Endothelial cell of umbilical vein (primary cell): ENCODE measurements around the gene TRIM36. TPM values are rescaled to one million over a fixed set of nuclear protein-coding genes. Genes with fewer than 3 reads are reported as not detected.

Source experiments
- BruUV-seq: library from RNA; stranded (reverse); fragments of 400-500 nt; replicated peaks from 2 replicates; lab custom pipeline; 2021; lab: Mats Ljungman, UMichigan
- CTCF ChIA-PET: fragments of 300-600, 350-600 bp; sonication (Branson Sonifier 250); formaldehyde crosslinking; loops from one replicate; lab custom pipeline; 2021; ENCODE audit warnings: antibody characterized with exemption, inconsistent platforms; lab: Charles Lee
- POLR2A ChIA-PET: fragments of 300-600, 350-600 bp; sonication (Branson Sonifier 250); formaldehyde crosslinking; loops from one replicate; lab custom pipeline; 2021; ENCODE audit warnings: antibody characterized with exemption, inconsistent platforms; lab: Charles Lee
- DNase-seq: peaks from one replicate; pipeline ENCODE4 v3.0.0-alpha.2; 2011; ENCODE audit warnings: low read depth, low spot score
- FAIRE-seq: peaks from 2 replicates; lab custom pipeline; 2011; peaks lifted over from hg19 to GRCh38; lab: Jason Lieb, UNC
- H2AFZ ChIP-seq: 2 replicates; pipeline ENCODE4 v1.6.0; 2012; ENCODE audit warnings: low read depth, low read length, control low read depth, inconsistent platforms
- H3K27ac ChIP-seq: 2 replicates; pipeline ENCODE4 v1.5.1; 2011; ENCODE audit warnings: low read depth, mild to moderate bottlenecking, control low read depth, low read length, moderate library complexity; ENCODE audit not compliant: insufficient read depth
- H3K27me3 ChIP-seq, 2 experiments: 2 replicates each; pipeline versions ENCODE4 v1.6.0 to v1.6.1; 2011; ENCODE audit warnings: low read length in 2 of 2, mixed read lengths in 1 of 2; ENCODE audit not compliant: control insufficient read depth in 2 of 2, insufficient read depth in 2 of 2
- H3K36me3 ChIP-seq, 2 experiments: 2 replicates in 1 of 2; 3 replicates in 1 of 2; pipeline ENCODE4 v1.5.1; 2011; ENCODE audit warnings: low read length in 2 of 2, mild to moderate bottlenecking in 1 of 2, moderate library complexity in 1 of 2; ENCODE audit not compliant: control insufficient read depth in 2 of 2, insufficient read depth in 2 of 2; ENCODE audit errors: extremely low read depth in 1 of 2
- H3K4me1 ChIP-seq: 3 replicates; pipeline ENCODE4 v1.5.1; 2011; ENCODE audit warnings: mild to moderate bottlenecking, low read length; ENCODE audit not compliant: control insufficient read depth, insufficient read depth; ENCODE audit errors: extremely low read depth
- H3K4me2 ChIP-seq: 2 replicates; pipeline ENCODE4 v1.6.1; 2011; ENCODE audit warnings: low read length, control low read depth, mixed read lengths; ENCODE audit not compliant: insufficient read depth
- H3K4me3 ChIP-seq, 3 experiments: fragments of 200-600 bp in 1 of 3; sonication (generic), shearing (Covaris generic) in 1 of 3; replicated peaks in 1 of 3; 2 replicates each; pipeline ENCODE4 v1.5.1; 2011 to 2016; ENCODE audit warnings: control low read depth in 3 of 3, low read length in 3 of 3, mild to moderate bottlenecking in 2 of 3, inconsistent platforms in 1 of 3, low read depth in 1 of 3, moderate library complexity in 1 of 3; ENCODE audit not compliant: insufficient read depth in 1 of 3
- H3K79me2 ChIP-seq: 2 replicates; pipeline ENCODE4 v1.6.0; 2012; ENCODE audit warnings: low read length, inconsistent platforms; ENCODE audit not compliant: control insufficient read depth, insufficient read depth
- H3K9ac ChIP-seq: replicated peaks from 2 replicates; pipeline ENCODE3; 2011; ENCODE audit warnings: low read length, control low read depth; ENCODE audit not compliant: insufficient read depth; ENCODE audit errors: extremely low read depth
- H3K9me1 ChIP-seq: replicated peaks from 3 replicates; pipeline ENCODE4 v1.6.0; 2011; ENCODE audit warnings: mild to moderate bottlenecking, low read length; ENCODE audit not compliant: control insufficient read depth, insufficient read depth; ENCODE audit errors: extremely low read depth
- H3K9me3 ChIP-seq: replicated peaks from 2 replicates; pipeline ENCODE4 v1.5.1; 2012; ENCODE audit warnings: low read length, inconsistent platforms; ENCODE audit not compliant: control insufficient read depth, insufficient read depth
- H4K20me1 ChIP-seq: replicated peaks from 2 replicates; pipeline ENCODE3; 2011; ENCODE audit warnings: mild to moderate bottlenecking, low read length; ENCODE audit not compliant: control insufficient read depth, insufficient read depth; ENCODE audit errors: extremely low read depth
- EZH2 ChIP-seq: IDR thresholded peaks from 2 replicates; pipeline ENCODE4 v1.6.1; 2012; ENCODE audit warnings: borderline replicate concordance, low read depth, mild to moderate bottlenecking, moderate library complexity, low read length, inconsistent platforms; ENCODE audit not compliant: severe bottlenecking
- FOS ChIP-seq: IDR thresholded peaks from 2 replicates; pipeline ENCODE4 v1.6.1; 2011; ENCODE audit warnings: mild to moderate bottlenecking, low read length, moderate library complexity, borderline replicate concordance; ENCODE audit not compliant: insufficient read depth
- GATA2 ChIP-seq: IDR thresholded peaks from 2 replicates; pipeline ENCODE4 v1.7.0; 2011; ENCODE audit warnings: low read depth, mild to moderate bottlenecking, moderate library complexity, mixed read lengths, low read length; ENCODE audit not compliant: insufficient read length, insufficient read depth
- JUN ChIP-seq: IDR thresholded peaks from 2 replicates; pipeline ENCODE4 v1.6.1; 2011; ENCODE audit warnings: borderline replicate concordance, low read depth; ENCODE audit not compliant: insufficient read length, insufficient read depth
- MYC ChIP-seq: IDR thresholded peaks from one replicate; pipeline ENCODE4 v1.6.1; 2011; ENCODE audit warnings: mild to moderate bottlenecking, low read depth, low read length
- POLR2A ChIP-seq: IDR thresholded peaks from 2 replicates; pipeline ENCODE4 v1.6.1; 2012; ENCODE audit warnings: low read depth, mild to moderate bottlenecking, control low read depth, low read length
- POLR2AphosphoS5 ChIP-seq: IDR thresholded peaks from 2 replicates; pipeline ENCODE4 v1.6.1; 2012; ENCODE audit warnings: low read depth, mild to moderate bottlenecking, control low read depth, low read length, moderate library complexity; ENCODE audit not compliant: insufficient read depth
- dilution Hi-C: fragments of 300-500 bp; cut with MboI; formaldehyde crosslinking; loops from one replicate; pipeline ENCODE4 v1.15.0; 2019; ENCODE audit warnings: low sequenced_read_pairs; ENCODE audit not compliant: extremely low pct_ligation_motif_present
- intact Hi-C: fragments of 100-400 bp; cut with micrococcal nuclease; formaldehyde crosslinking; loops from one replicate; pipeline ENCODE4 v1.10.0; 2022
- polyA plus RNA-seq, 4 experiments: library from polyadenylated mRNA; depleted of rRNA in 3 of 4; stranded (reverse) in 3 of 4; unstranded in 1 of 4; fragments of >200 nt; gene quantifications; 2 replicates each; pipeline versions ENCODE4 v1.2.1 to v1.2.3, GENCODE V29; 2011 to 2012; ENCODE audit warnings: missing spikeins in 1 of 4
- total RNA-seq: library from RNA; stranded (reverse); gene quantifications from 2 replicates; pipeline ENCODE4 v1.2.3, GENCODE V29; 2021
- TF ChIP-seq, protein P1 (sequence below), 2 donors: IDR thresholded peaks; 1 replicate in 1 of 2; 2 replicates in 1 of 2; pipeline ENCODE4 v1.5.1; 2011; ENCODE audit warnings: low read length in 2 of 2, mild to moderate bottlenecking in 2 of 2, moderate library complexity in 2 of 2, control low read depth in 1 of 2, inconsistent platforms in 1 of 2, low read depth in 1 of 2; ENCODE audit not compliant: insufficient read depth in 1 of 2; ENCODE audit errors: extremely low read depth in 1 of 2
- TF ChIP-seq, protein P2 (sequence below): IDR thresholded peaks from 2 replicates; pipeline ENCODE4 v1.6.1; 2011; ENCODE audit not compliant: insufficient read depth, insufficient read length

Gene TRIM36
- total and polyA plus RNA-seq, 2 donors (not counting 3 experiments of a cell fraction or from before 2014, with no cell fraction given), result 0.76 to 1.2 TPM

DNA sequence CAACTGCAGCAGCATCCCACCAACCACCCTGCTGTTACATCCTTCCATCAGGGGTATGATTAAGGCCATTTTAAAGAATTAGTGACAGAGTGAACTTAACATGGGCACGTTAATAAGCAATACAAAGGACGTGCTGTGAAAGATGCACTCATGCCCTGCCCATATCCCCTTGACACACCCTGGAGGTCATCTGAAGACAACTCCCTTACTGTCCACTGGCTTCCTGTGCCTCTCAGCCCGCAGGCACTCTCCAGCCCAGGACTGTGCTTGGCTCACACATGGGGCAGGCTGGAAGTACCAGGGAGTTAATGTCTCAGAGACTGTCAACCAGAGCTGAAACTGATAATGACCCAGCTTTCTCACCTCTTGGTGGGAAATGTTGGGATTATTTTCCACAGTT is 81.8 kb downstream of the TRIM36 start:
- FAIRE-seq (no peak), DNase-seq (no peak)
- no TSS peak for BruUV-seq
- H3K36me3 ChIP-seq, result no peaks in the 10 kb centered on the region
- CTCF ChIA-PET, result no interaction called here
- intact Hi-C loops, result no loop called here
- no peak overlapping the region for H3K9ac ChIP-seq
- no peaks in the 10 kb centered on the region for H4K20me1 ChIP-seq
- no peak overlapping the region for H3K4me2 ChIP-seq
- dilution Hi-C loops, result no loop called here
- no peak overlapping the region for H3K27ac ChIP-seq
- H3K4me3 ChIP-seq, result no peak overlapping the region
- H3K27me3 ChIP-seq, result peaks cover 0 to 4% of the 10 kb centered on the region in 2 experiments
- no peaks in the 10 kb centered on the region for H3K79me2 ChIP-seq
- no peaks in the 10 kb centered on the region for H3K9me3 ChIP-seq
- H2AFZ ChIP-seq, result no peak overlapping the region
- TF ChIP-seq JUN (no peak), FOS (no peak), GATA2 (no peak), MYC (no peak), EZH2 (no peak), POLR2AphosphoS5 (no peak), POLR2A (no peak)
- TF ChIP-seq, protein P1, sequence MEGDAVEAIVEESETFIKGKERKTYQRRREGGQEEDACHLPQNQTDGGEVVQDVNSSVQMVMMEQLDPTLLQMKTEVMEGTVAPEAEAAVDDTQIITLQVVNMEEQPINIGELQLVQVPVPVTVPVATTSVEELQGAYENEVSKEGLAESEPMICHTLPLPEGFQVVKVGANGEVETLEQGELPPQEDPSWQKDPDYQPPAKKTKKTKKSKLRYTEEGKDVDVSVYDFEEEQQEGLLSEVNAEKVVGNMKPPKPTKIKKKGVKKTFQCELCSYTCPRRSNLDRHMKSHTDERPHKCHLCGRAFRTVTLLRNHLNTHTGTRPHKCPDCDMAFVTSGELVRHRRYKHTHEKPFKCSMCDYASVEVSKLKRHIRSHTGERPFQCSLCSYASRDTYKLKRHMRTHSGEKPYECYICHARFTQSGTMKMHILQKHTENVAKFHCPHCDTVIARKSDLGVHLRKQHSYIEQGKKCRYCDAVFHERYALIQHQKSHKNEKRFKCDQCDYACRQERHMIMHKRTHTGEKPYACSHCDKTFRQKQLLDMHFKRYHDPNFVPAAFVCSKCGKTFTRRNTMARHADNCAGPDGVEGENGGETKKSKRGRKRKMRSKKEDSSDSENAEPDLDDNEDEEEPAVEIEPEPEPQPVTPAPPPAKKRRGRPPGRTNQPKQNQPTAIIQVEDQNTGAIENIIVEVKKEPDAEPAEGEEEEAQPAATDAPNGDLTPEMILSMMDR (IDR thresholded peaks at IDR 0.05; ENCODE audit: extremely low read depth in 1 of 2, insufficient read depth in 1 of 2, low read depth in 1 of 2, low read length in 2 of 2), result no peak
- TF ChIP-seq, protein P2, sequence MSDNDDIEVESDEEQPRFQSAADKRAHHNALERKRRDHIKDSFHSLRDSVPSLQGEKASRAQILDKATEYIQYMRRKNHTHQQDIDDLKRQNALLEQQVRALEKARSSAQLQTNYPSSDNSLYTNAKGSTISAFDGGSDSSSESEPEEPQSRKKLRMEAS, result no peak
- no peaks in the 10 kb centered on the region for H3K9me1 ChIP-seq
- POLR2A ChIA-PET, result no interaction called here
- H3K4me1 ChIP-seq, result no peaks in the 10 kb centered on the region
